NCI-H2171 treated with DMSO at 0.1 percent for 48 hours (cell line): ENCODE data around the gene ZNF284.
"Not testable (repeated sequence)": the region's sequence is repeated elsewhere in the genome, so short reads cannot be mapped to it uniquely, and the experiment has no call there.

Source experiments
- DNase-seq: peaks from one replicate; lab custom pipeline; 2025; lab: John Stamatoyannopoulos, UW

ZNF284 gene

DNA sequence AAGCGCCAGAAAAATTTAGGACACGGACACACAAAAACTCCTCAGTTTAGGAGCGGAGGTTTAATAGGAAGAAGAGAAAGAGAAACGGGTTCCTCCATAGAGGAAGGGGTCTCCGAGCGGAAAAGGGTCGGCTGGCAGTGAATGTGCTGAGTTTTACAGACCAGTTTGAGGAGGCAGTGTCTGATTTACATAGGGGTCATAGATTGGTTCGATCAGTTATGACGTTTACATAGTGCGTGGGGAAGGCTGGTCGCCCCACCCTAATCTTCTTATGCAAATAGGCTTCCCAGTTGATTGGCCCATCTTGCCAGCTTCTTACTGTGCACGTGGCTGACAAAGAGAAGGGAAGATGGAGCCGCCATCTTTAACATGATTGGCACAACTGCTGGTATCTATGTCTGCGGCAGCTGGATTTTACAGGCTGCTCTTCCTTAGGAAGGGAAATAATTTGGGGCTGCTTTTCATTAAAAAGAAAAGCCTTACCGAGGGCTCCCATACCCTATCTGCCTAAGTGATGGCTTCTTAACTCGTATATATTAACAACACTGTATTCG lies 40.0 kb downstream of the ZNF284 start:
- peak; percentile 20 for DNase-seq

DNA sequence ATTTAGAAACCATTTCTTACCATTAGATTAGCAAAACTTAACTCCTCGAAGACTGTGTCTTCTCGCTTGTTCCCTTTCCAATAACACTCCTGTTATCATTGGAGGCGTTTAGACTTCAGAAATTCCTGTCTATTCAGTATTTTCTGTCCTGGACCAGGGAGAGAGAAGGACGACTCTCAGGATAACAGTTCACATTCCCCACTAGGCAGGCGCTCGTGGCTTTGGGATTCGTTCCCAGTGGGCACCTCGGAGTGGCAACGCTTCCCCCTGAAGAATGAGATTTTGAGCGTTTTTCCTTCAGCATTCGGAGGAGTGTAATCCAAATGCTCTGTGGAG lies 40.8 kb downstream of the ZNF284 start:
- DNase-seq, result no peak

DNA sequence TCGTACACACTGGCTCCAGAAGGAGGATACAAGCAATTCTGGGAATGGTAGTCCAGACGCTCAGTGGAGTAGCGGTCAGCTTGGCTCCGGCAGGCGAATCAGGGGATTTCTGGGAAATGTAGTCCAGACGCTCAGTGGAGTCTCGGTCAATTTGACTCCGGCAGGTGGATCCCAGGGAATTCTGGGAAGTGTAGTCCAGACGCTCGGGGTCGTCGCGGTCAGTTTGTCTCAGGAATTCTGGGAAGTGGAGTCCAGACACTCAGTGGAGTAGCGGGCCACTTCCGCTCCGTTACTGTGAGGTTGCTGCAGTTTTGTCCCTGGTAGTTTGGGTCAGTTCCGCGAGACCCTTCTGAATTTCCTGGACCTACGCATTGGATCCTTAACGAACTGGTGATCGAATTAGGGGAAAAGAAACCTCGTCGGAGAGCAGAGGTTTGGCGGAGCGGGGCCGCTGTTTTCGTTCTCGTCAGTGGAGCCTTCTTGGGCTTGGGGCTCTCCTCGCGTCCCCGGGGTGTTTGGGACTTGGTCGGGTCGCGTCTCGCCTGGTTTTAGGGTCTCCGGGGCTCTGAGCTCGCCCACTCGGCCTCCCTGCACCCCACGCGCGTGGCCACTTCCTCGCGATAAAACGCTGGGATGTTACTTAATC lies 41.3 kb downstream of the ZNF284 start, which contains the start of gene ZNF225:
Gene ZNF225 (plus strand): TSS at position 262 of the 646 bp plus-strand sequence. CDS start 2,429 bp downstream, outside the sequence.
- peak; percentile 98 for DNase-seq

GRCh38 chr19:44113784-44114390 lies 41.9 kb downstream of the ZNF284 start:
- DNase-seq, result no peak

GRCh38 chr19:44121162-44121561 lies 49.2 kb downstream of the ZNF284 start:
- not testable (repeated sequence) for DNase-seq

- DNase-seq, result no peak
These were observed 60.0 kb downstream of the ZNF284 start for GRCh38 chr19:44131955-44132354.
